CD4-positive, alpha-beta T cell (primary cell): ENCODE data around the gene ASB10. TPM values are rescaled to one million over a fixed set of nuclear protein-coding genes. Genes with fewer than 3 reads are reported as not detected.

ENCODE experiments used
- ATAC-seq: fragments of 200-7000 bp; cut with Tn5 transposase; one replicate; pipeline ENCODE4 v1.10.0; 2022; ENCODE audit warnings: mild to moderate bottlenecking; ENCODE audit not compliant: poor library complexity
- CTCF ChIA-PET: fragments of 350-600 bp; sonication (Branson Sonifier 250); formaldehyde crosslinking; loops from one replicate; lab custom pipeline; 2021; ENCODE audit warnings: antibody characterized with exemption, inconsistent platforms; lab: Charles Lee
- POLR2A ChIA-PET: fragments of 350-600 bp; sonication (Branson Sonifier 250); formaldehyde crosslinking; loops from one replicate; lab custom pipeline; 2021; ENCODE audit warnings: antibody characterized with exemption, inconsistent platforms; lab: Charles Lee
- DNase-seq, 14 experiments: peaks; one replicate each; pipeline ENCODE4 v3.0.0-alpha.2; 2013 to 2020; ENCODE audit warnings: mixed read lengths in 2 of 14
- H3K27ac ChIP-seq, 2 donors: one replicate each; pipeline versions ENCODE4 v1.5.1 to v1.7.0; 2013; ENCODE audit warnings: low read length in 2 of 2, low read depth in 1 of 2, mild to moderate bottlenecking in 1 of 2
- H3K27me3 ChIP-seq, 2 experiments: 1 replicate in 1 of 2; 2 replicates in 1 of 2; pipeline versions ENCODE4 v1.6.1 to v1.7.0; 2013; ENCODE audit warnings: low read length in 2 of 2, control low read depth in 1 of 2, mild to moderate bottlenecking in 1 of 2, moderate library complexity in 1 of 2; ENCODE audit not compliant: insufficient read depth in 2 of 2, control insufficient read depth in 1 of 2
- H3K36me3 ChIP-seq: one replicate; pipeline ENCODE4 v1.6.1; 2013; ENCODE audit warnings: low read length, control low read depth; ENCODE audit not compliant: insufficient read depth
- H3K4me1 ChIP-seq: one replicate; pipeline ENCODE4 v1.6.1; 2013; ENCODE audit warnings: low read length, control low read depth; ENCODE audit not compliant: insufficient read depth
- H3K4me3 ChIP-seq: one replicate; pipeline ENCODE4 v1.5.1; 2013; ENCODE audit warnings: mild to moderate bottlenecking, low read length, moderate library complexity
- H3K9me3 ChIP-seq, 2 experiments: 1 replicate in 1 of 2; 2 replicates in 1 of 2; pipeline versions ENCODE4 v1.6.1 to v1.7.0; 2013; ENCODE audit warnings: low read length in 2 of 2, mild to moderate bottlenecking in 2 of 2, control low read depth in 1 of 2, moderate library complexity in 1 of 2; ENCODE audit not compliant: control insufficient read depth in 1 of 2, insufficient read depth in 1 of 2
- H3K27ac Mint-ChIP-seq: one replicate; pipeline ENCODE4 v1.8.0; 2020; ENCODE audit warnings: mixed read lengths
- H3K27me3 Mint-ChIP-seq: one replicate; pipeline ENCODE4 v1.8.0; 2021; ENCODE audit warnings: mixed read lengths
- H3K36me3 Mint-ChIP-seq: one replicate; pipeline ENCODE4 v1.8.0; 2021; ENCODE audit warnings: low read depth, mixed read lengths
- H3K4me1 Mint-ChIP-seq: one replicate; pipeline ENCODE4 v1.8.0; 2021; ENCODE audit warnings: low read depth, mixed read lengths
- H3K4me3 Mint-ChIP-seq: one replicate; pipeline ENCODE4 v1.8.0; 2020; ENCODE audit warnings: mild to moderate bottlenecking, mixed read lengths
- H3K9me3 Mint-ChIP-seq: one replicate; pipeline ENCODE4 v1.8.0; 2020; ENCODE audit warnings: mixed read lengths
- intact Hi-C, 2 experiments: fragments of 100-400 bp; cut with DNase I in 1 of 2; cut with micrococcal nuclease in 1 of 2; formaldehyde crosslinking; loops; one replicate each; pipeline versions ENCODE4 v1.15.1 to v1.9.0; 2023 to 2025; cut with DNase I, micrococcal nuclease
- total RNA-seq, 174 experiments: library from RNA in 2 of 174; stranded (reverse) in 2 of 174; gene quantifications; one replicate each; pipeline ENCODE4 v1.2.3 and lab custom pipeline; 2021 to 2026
- TF ChIP-seq, protein P1 (sequence below): fragments of 200-600 bp; IDR thresholded peaks from one replicate; pipeline ENCODE4 v1.8.0; 2022; ENCODE audit warnings: antibody characterized with exemption, mild to moderate bottlenecking

The ASB10 gene
- total RNA-seq, 2 experiments from 2014 or later, result not detected

DNA sequence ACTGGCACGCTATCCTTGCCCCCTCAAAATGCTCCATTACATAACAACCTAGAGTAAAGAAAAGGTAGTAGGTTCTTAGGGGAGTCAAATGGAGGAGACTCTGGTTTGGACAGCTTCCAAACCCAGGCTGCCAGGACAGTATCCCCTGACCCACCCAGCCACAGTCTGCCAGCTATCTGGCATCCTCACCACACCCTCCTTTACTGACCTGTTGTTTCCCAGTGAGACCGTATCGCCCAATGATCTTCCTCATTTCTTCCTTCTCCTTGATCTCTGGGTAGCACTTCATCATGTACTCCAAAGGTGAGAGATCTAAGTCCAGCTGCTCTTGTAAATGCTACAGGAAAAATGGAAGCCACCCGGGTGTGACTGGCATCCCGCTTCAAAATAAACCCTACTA is 28.3 kb upstream of the ASB10 start:
- DNase-seq (no peak), ATAC-seq (no peak)
- H3K36me3 ChIP-seq, result peaks cover 77% of the 10 kb centered on the region
- H3K4me3 ChIP-seq, result no peak overlapping the region
- no peaks in the 10 kb centered on the region for H3K4me1 ChIP-seq
- no peak overlapping the region for H3K27ac ChIP-seq
- intact Hi-C loops, result no loop called here
- CTCF ChIA-PET, result no interaction called here
- Mint-ChIP-seq H3K36me3 (peaks cover 87% of the 10 kb centered on the region), H3K9me3 (no peaks in the 10 kb centered on the region), H3K27ac (no peak overlapping the region), H3K27me3 (no peaks in the 10 kb centered on the region), H3K4me3 (no peak overlapping the region), H3K4me1 (no peaks in the 10 kb centered on the region)
- no peaks in the 10 kb centered on the region for H3K27me3 ChIP-seq
- TF ChIP-seq, protein P1, sequence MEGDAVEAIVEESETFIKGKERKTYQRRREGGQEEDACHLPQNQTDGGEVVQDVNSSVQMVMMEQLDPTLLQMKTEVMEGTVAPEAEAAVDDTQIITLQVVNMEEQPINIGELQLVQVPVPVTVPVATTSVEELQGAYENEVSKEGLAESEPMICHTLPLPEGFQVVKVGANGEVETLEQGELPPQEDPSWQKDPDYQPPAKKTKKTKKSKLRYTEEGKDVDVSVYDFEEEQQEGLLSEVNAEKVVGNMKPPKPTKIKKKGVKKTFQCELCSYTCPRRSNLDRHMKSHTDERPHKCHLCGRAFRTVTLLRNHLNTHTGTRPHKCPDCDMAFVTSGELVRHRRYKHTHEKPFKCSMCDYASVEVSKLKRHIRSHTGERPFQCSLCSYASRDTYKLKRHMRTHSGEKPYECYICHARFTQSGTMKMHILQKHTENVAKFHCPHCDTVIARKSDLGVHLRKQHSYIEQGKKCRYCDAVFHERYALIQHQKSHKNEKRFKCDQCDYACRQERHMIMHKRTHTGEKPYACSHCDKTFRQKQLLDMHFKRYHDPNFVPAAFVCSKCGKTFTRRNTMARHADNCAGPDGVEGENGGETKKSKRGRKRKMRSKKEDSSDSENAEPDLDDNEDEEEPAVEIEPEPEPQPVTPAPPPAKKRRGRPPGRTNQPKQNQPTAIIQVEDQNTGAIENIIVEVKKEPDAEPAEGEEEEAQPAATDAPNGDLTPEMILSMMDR, result no peak
- no peaks in the 10 kb centered on the region for H3K9me3 ChIP-seq
- POLR2A ChIA-PET, result no interaction called here

DNA sequence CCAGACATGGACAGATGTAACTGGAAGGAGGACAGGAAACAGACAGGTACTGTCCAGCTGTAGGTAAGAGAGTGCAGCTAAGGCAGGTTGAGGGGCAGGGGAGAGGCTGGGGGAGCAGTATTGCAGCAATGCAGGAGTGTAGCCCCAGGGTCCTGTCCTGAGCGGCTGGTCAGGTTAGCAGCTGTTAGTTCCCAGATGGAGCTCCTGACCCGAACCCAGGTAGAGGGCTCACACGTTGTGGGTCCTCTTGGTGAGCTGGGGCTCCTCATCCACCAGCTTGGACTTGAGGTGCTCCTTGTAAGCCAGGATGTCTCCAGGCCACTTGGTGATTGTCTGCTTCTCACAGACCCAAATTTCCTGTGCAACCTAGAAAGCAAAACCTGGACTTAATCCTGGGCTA is 26.8 kb upstream of the ASB10 start:
- no peak overlapping the region for H3K4me3 ChIP-seq
- H3K36me3 ChIP-seq, result peaks cover 62% of the 10 kb centered on the region
- ATAC-seq (no peak), DNase-seq (no peak)
- H3K9me3 ChIP-seq, result no peaks in the 10 kb centered on the region
- ChIA-PET CTCF (no interaction called here), POLR2A (interaction anchor here (1.4 kb wide), 1 partner anchor 13 kb away, joined by 7 read pairs; the partner anchor contains the start of gene ABCF2)
- no peaks in the 10 kb centered on the region for H3K9me3 Mint-ChIP-seq
- H3K4me1 ChIP-seq, result peaks cover 13% of the 10 kb centered on the region
- H3K27me3 ChIP-seq, result no peaks in the 10 kb centered on the region
- H3K27me3 Mint-ChIP-seq, result no peaks in the 10 kb centered on the region
- no peak overlapping the region for H3K27ac ChIP-seq
- H3K27ac Mint-ChIP-seq, result no peak overlapping the region
- H3K4me1 Mint-ChIP-seq, result no peaks in the 10 kb centered on the region
- no peak overlapping the region for H3K4me3 Mint-ChIP-seq
- H3K36me3 Mint-ChIP-seq, result peaks cover 77% of the 10 kb centered on the region
- TF ChIP-seq, protein P1, result no peak
- intact Hi-C loops, result no loop called here

DNA sequence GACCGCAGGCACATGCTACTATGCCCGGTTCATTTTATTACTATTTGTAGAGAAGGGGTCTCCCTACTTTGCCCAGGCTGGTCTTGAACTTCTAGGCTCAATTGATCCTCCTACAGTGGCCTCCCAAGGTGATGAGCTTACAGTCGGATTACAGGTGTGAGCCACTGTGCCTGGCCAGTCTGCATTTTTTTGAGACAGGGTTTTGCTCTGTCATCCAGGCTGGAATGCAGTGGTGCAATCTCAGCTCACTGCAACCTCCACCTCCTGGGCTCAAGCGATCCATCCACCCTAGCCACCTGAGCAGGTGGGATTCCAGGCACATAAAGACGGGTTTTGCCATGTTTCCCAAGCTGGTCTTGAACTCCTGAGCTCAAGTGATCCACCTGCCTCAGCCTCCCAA is 25.6 kb upstream of the ASB10 start:
- POLR2A ChIA-PET, result no interaction called here
- Histone ChIP-seq H3K4me3 (no peak overlapping the region), H3K27me3 (no peaks in the 10 kb centered on the region), H3K36me3 (peaks cover 50% of the 10 kb centered on the region), H3K27ac (no peak overlapping the region), H3K9me3 (no peaks in the 10 kb centered on the region), H3K4me1 (peaks cover 25% of the 10 kb centered on the region)
- no peaks in the 10 kb centered on the region for H3K27me3 Mint-ChIP-seq
- no peak for DNase-seq
- ATAC-seq, result no peak
- TF ChIP-seq, protein P1, result no peak
- peaks cover 11% of the 10 kb centered on the region for H3K4me1 Mint-ChIP-seq
- CTCF ChIA-PET, result no interaction called here
- H3K36me3 Mint-ChIP-seq, result peaks cover 65% of the 10 kb centered on the region
- intact Hi-C loops, result no loop called here
- H3K27ac Mint-ChIP-seq, result no peak overlapping the region
- H3K9me3 Mint-ChIP-seq, result no peaks in the 10 kb centered on the region
- no peak overlapping the region for H3K4me3 Mint-ChIP-seq
